ENCODE measurements around the gene KNOP1.

The KNOP1 gene

GRCh38 chr16:19757762-19758595 lies 40.0 kb upstream of the KNOP1 start:
- Histone ChIP-seq H3F3A (ENCODE audit: low read depth) (no peaks in the 10 kb centered on the region), H3K4me2 (ENCODE audit: low read depth, low read length, poor library complexity, severe bottlenecking) (no peak overlapping the region), H3K4me3 (ENCODE audit: low read length, poor library complexity, severe bottlenecking) (no peak overlapping the region), H3K4me1 (ENCODE audit: insufficient read depth, low read length, poor library complexity, severe bottlenecking) (no peaks in the 10 kb centered on the region), H3K27me3 (ENCODE audit: insufficient read depth, low read length, poor library complexity, severe bottlenecking) (no peaks in the 10 kb centered on the region), H2AFZ (ENCODE audit: low read length) (no peak overlapping the region), H3K9me3 (ENCODE audit: insufficient read depth, low read depth, low read length) (no peaks in the 10 kb centered on the region), H3K9ac (ENCODE audit: low read depth, low read length, poor library complexity, severe bottlenecking) (no peak overlapping the region), H3K9me2 (replicated peaks; ENCODE audit: low read depth, low read length) (no peaks in the 10 kb centered on the region), H3K36me3 (ENCODE audit: insufficient read depth, low read length) (no peaks in the 10 kb centered on the region), H3K79me2 (ENCODE audit: insufficient read depth, low read length) (no peaks in the 10 kb centered on the region), H4K20me1 (ENCODE audit: insufficient read depth, low read length, poor library complexity, severe bottlenecking) (no peaks in the 10 kb centered on the region)
- TF ChIP-seq EZH2phosphoT487 (IDR thresholded peaks at IDR 0.05; ENCODE audit: borderline replicate concordance) (no peak), CTCF (conservative IDR thresholded peaks at IDR 0.05; ENCODE audit: low read length) (no peak)

GRCh38 chr16:19757026-19757425 lies 39.0 kb upstream of the KNOP1 start:
- Histone ChIP-seq H3K4me2 (ENCODE audit: low read depth, low read length, poor library complexity, severe bottlenecking) (no peak overlapping the region), H3K4me1 (ENCODE audit: insufficient read depth, low read length, poor library complexity, severe bottlenecking) (no peaks in the 10 kb centered on the region), H3K79me2 (ENCODE audit: insufficient read depth, low read length) (no peaks in the 10 kb centered on the region), H3K27me3 (ENCODE audit: insufficient read depth, low read length, poor library complexity, severe bottlenecking) (no peaks in the 10 kb centered on the region), H2AFZ (ENCODE audit: low read length) (no peak overlapping the region), H3K9ac (ENCODE audit: low read depth, low read length, poor library complexity, severe bottlenecking) (no peak overlapping the region), H3K9me3 (ENCODE audit: insufficient read depth, low read depth, low read length) (no peaks in the 10 kb centered on the region), H4K20me1 (ENCODE audit: insufficient read depth, low read length, poor library complexity, severe bottlenecking) (no peaks in the 10 kb centered on the region), H3K4me3 (ENCODE audit: low read length, poor library complexity, severe bottlenecking) (no peak overlapping the region), H3F3A (ENCODE audit: low read depth) (no peaks in the 10 kb centered on the region), H3K36me3 (ENCODE audit: insufficient read depth, low read length) (no peaks in the 10 kb centered on the region), H3K9me2 (replicated peaks; ENCODE audit: low read depth, low read length) (no peaks in the 10 kb centered on the region)
- TF ChIP-seq EZH2phosphoT487 (IDR thresholded peaks at IDR 0.05; ENCODE audit: borderline replicate concordance) (no peak), CTCF (conservative IDR thresholded peaks at IDR 0.05; ENCODE audit: low read length) (no peak)

DNA sequence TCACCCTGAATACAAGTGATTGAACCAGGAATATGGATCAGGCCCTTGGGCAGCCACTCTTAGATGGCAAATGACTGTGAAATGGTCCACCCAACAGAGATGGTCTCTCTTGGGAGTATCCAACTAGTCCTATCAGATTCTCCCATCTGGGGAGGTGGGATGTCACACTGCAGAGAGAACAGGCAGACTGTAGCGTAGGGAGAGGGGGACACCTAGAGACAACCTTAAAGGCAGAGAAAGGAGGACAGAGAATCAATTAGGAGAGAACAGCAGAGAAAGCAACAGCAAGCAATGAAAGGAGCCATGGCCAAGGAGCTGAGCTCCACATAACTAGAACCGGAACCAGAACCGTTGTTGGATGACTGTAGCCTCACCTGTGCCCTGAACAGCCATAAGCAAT lies 37.2 kb upstream of the KNOP1 start:
- H3K4me2 ChIP-seq (ENCODE audit: low read depth, low read length, poor library complexity, severe bottlenecking) = no peak overlapping the region
- no peaks in the 10 kb centered on the region for H3F3A ChIP-seq (ENCODE audit: low read depth)
- H2AFZ ChIP-seq (ENCODE audit: low read length) = no peak overlapping the region
- no peaks in the 10 kb centered on the region for H3K79me2 ChIP-seq (ENCODE audit: insufficient read depth, low read length)
- H4K20me1 ChIP-seq (ENCODE audit: insufficient read depth, low read length, poor library complexity, severe bottlenecking) = no peaks in the 10 kb centered on the region
- no peak overlapping the region for H3K4me3 ChIP-seq (ENCODE audit: low read length, poor library complexity, severe bottlenecking)
- TF ChIP-seq EZH2phosphoT487 (IDR thresholded peaks at IDR 0.05; ENCODE audit: borderline replicate concordance) (no peak), CTCF (conservative IDR thresholded peaks at IDR 0.05; ENCODE audit: low read length) (no peak)
- H3K9me2 ChIP-seq (replicated peaks; ENCODE audit: low read depth, low read length) = no peaks in the 10 kb centered on the region
- no peak overlapping the region for H3K9ac ChIP-seq (ENCODE audit: low read depth, low read length, poor library complexity, severe bottlenecking)
- no peaks in the 10 kb centered on the region for H3K4me1 ChIP-seq (ENCODE audit: insufficient read depth, low read length, poor library complexity, severe bottlenecking)
- H3K27me3 ChIP-seq (ENCODE audit: insufficient read depth, low read length, poor library complexity, severe bottlenecking) = no peaks in the 10 kb centered on the region
- no peaks in the 10 kb centered on the region for H3K36me3 ChIP-seq (ENCODE audit: insufficient read depth, low read length)
- no peaks in the 10 kb centered on the region for H3K9me3 ChIP-seq (ENCODE audit: insufficient read depth, low read depth, low read length)
